Urinary bladder (tissue), 4 donors: ENCODE measurements around the gene MAN1C1. TPM values are rescaled to one million over a fixed set of nuclear protein-coding genes. Genes with fewer than 3 reads are reported as not detected.
"Not testable (repeated sequence)": the region's sequence is repeated elsewhere in the genome, so short reads cannot be mapped to it uniquely, and the experiment has no call there.

Experiments
- DNase-seq: peaks from one replicate; pipeline ENCODE4 v3.0.0-alpha.2; 2015; ENCODE audit errors: extremely low spot score
- H3K27ac ChIP-seq: one replicate; pipeline ENCODE4 v1.5.1; 2013; ENCODE audit warnings: low read depth, mild to moderate bottlenecking, moderate library complexity
- H3K36me3 ChIP-seq: one replicate; pipeline ENCODE4 v1.6.1; 2013; ENCODE audit warnings: mild to moderate bottlenecking, moderate library complexity; ENCODE audit not compliant: insufficient read depth
- H3K4me1 ChIP-seq: one replicate; pipeline ENCODE4 v1.6.1; 2013; ENCODE audit warnings: mild to moderate bottlenecking, moderate library complexity; ENCODE audit not compliant: insufficient read depth
- H3K4me3 ChIP-seq: one replicate; pipeline ENCODE4 v1.5.1; 2013; ENCODE audit warnings: low read depth, low read length
- WGBS: extraction: QIAGEN DNeasy Blood & Tissue Kit; methylation state at CpG from one replicate; pipeline ENCODE4 v1.1.7; 2013; 5-methylcytosine and 5-hydroxymethylcytosine counted together
- polyA plus RNA-seq: library from polyadenylated mRNA; stranded (reverse); fragments of 200-250 nt; gene quantifications from one replicate; pipeline ENCODE4 v1.2.3, GENCODE V29; 2013
- total RNA-seq: library from RNA; depleted of rRNA; stranded (reverse); fragments of >200 nt; gene quantifications from one replicate; pipeline ENCODE4 v1.2.3, GENCODE V29; 2014
- donor health status: healthy with polysubstance abuse.
- donor health status: healthy.

Gene MAN1C1
- total and polyA plus RNA-seq, 2 donors: 18.2 to 26.4 TPM

GRCh38 chr1:25657121-25657882 lies 40.7 kb downstream of the MAN1C1 start:
- Histone ChIP-seq H3K4me1 (peaks cover 2% of the 10 kb centered on the region), H3K36me3 (no peaks in the 10 kb centered on the region), H3K27ac (no peak overlapping the region), H3K4me3 (no peak overlapping the region)
- DNase-seq: no peak
- 84% methylated on average over 6 of the region's 6 CpGs for WGBS

- WGBS: 87% methylated on average over 11 of the region's 11 CpGs
- Histone ChIP-seq H3K27ac (no peak overlapping the region), H3K4me1 (peaks cover 2% of the 10 kb centered on the region), H3K36me3 (no peaks in the 10 kb centered on the region), H3K4me3 (no peak overlapping the region)
- DNase-seq: no peak
These were observed 41.5 kb downstream of the MAN1C1 start for GRCh38 chr1:25657883-25658760.

- no peak overlapping the region for H3K4me3 ChIP-seq
- 38% methylated on average over 13 of the region's 13 CpGs for WGBS
- H3K27ac ChIP-seq: peak overlapping the region; percentile 13
- H3K36me3 ChIP-seq: no peaks in the 10 kb centered on the region
- DNase-seq: no peak
- H3K4me1 ChIP-seq: peaks cover 2% of the 10 kb centered on the region
These were observed 42.3 kb downstream of the MAN1C1 start for GRCh38 chr1:25658791-25659431.

- WGBS: 52% methylated on average over 8 of the region's 8 CpGs
- peak overlapping the region; percentile 40 for H3K27ac ChIP-seq
- H3K36me3 ChIP-seq: no peaks in the 10 kb centered on the region
- H3K4me1 ChIP-seq: peaks cover 2% of the 10 kb centered on the region
- no peak for DNase-seq
- H3K4me3 ChIP-seq: no peak overlapping the region
These were observed 44.6 kb downstream of the MAN1C1 start for GRCh38 chr1:25661043-25661815.

- Histone ChIP-seq H3K36me3 (no peaks in the 10 kb centered on the region), H3K4me3 (no peak overlapping the region), H3K27ac (peak overlapping the region; percentile 18), H3K4me1 (peaks cover 2% of the 10 kb centered on the region)
- DNase-seq: no peak
- 90% methylated on average over 2 of the region's 2 CpGs for WGBS
These were observed 45.5 kb downstream of the MAN1C1 start for GRCh38 chr1:25662061-25662460.

GRCh38 chr1:25662959-25663358 lies 46.4 kb downstream of the MAN1C1 start:
- DNase-seq, H3K27ac ChIP-seq, H3K4me1 ChIP-seq, H3K36me3 ChIP-seq, H3K4me3 ChIP-seq: not testable (repeated sequence)
- 96% methylated on average over 2 of the region's 2 CpGs for WGBS

- no peak overlapping the region for H3K27ac ChIP-seq
- WGBS: 73% methylated on average over 14 of the region's 14 CpGs
- no peak for DNase-seq
These were observed 48.0 kb downstream of the MAN1C1 start for GRCh38 chr1:25664357-25665199.

GRCh38 chr1:25666460-25666859 lies 49.9 kb downstream of the MAN1C1 start:
- 38% methylated on average over 5 of the region's 5 CpGs for WGBS
- H3K4me3 ChIP-seq: no peak overlapping the region
- DNase-seq: no peak
- H3K27ac ChIP-seq: no peak overlapping the region
- no peaks in the 10 kb centered on the region for H3K4me1 ChIP-seq
- H3K36me3 ChIP-seq: no peaks in the 10 kb centered on the region

More at GRCh38 chr1:25664357-25665199, 48.0 kb downstream of the MAN1C1 start:
- H3K36me3 ChIP-seq: no peaks in the 10 kb centered on the region
- H3K4me1 ChIP-seq: no peaks in the 10 kb centered on the region
- no peak overlapping the region for H3K4me3 ChIP-seq

- Histone ChIP-seq H3K4me3 (no peak overlapping the region), H3K27ac (no peak overlapping the region)
- WGBS: 84% methylated on average over 9 of the region's 9 CpGs
These were observed 52.5 kb downstream of the MAN1C1 start for GRCh38 chr1:25668931-25669573.

GRCh38 chr1:25669781-25670567 lies 53.4 kb downstream of the MAN1C1 start:
- 78% methylated on average over 4 of the region's 4 CpGs for WGBS
- Histone ChIP-seq H3K27ac (no peak overlapping the region), H3K4me1 (no peaks in the 10 kb centered on the region), H3K36me3 (no peaks in the 10 kb centered on the region), H3K4me3 (no peak overlapping the region)
- DNase-seq: no peak

More at GRCh38 chr1:25668931-25669573, 52.5 kb downstream of the MAN1C1 start:
- H3K4me1 ChIP-seq: no peaks in the 10 kb centered on the region
- H3K36me3 ChIP-seq: no peaks in the 10 kb centered on the region
- DNase-seq: no peak

GRCh38 chr1:25671929-25672328 lies 55.3 kb downstream of the MAN1C1 start:
- no peaks in the 10 kb centered on the region for H3K36me3 ChIP-seq
- WGBS: 94% methylated on average over 3 of the region's 3 CpGs
- no peak overlapping the region for H3K27ac ChIP-seq
- no peak for DNase-seq
- H3K4me1 ChIP-seq: no peaks in the 10 kb centered on the region
- H3K4me3 ChIP-seq: no peak overlapping the region
